ENCODE measurements around the gene TMEM184B. TPM values are rescaled to one million over a fixed set of nuclear protein-coding genes. Genes with fewer than 3 reads are reported as not detected.
A peak's percentile ranks its signal among the peaks of the same experiment; 100 is the strongest.

TMEM184B gene
- total RNA-seq, 1 experiment from 2014 or later, result 192 TPM

DNA sequence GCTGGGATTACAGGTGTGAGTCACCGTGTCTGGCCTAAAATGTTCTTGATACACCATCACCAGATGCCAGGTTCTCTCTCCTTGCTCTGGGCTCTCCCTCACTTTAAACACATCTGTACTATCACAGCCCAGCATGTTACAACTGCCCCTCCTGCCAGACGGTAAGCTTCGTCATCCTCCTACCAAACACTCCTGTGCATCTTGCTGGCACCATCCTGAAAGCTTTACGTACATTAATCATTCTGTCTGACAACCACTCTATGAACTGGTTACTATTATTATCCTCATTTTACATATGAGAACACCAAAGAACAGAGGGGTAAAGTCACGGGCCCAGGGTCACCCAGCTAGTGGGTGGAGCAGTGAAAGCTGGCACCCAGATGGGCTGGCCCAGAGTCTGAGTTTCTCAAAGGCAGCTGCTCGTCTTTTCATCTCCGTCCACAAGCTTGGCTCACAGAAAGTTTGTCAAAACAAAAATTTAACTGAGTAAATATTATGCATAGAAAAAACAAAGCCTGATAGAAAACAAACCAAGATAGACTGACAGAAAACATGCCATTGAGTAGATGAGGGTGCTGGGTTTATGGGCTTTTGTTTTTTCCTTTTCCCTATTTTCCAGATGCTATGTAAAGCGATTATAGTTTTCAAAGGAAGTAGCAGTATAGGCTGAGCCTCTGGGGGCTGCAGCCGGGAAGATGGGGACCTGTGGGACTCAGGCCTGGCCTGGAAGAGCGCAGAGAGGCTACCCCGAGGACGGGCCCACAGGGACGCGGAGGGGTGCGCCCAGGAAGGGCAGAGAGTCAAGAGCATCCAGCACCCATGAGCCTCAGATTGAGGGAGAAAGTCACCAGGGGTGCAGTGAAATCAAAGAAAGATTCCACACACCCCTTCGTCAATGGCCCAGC lies 100.6 kb downstream of the TMEM184B start:
- H2AFZ ChIP-seq, result no peak overlapping the region
- CTCF ChIA-PET, result interaction anchor here (0.6 kb wide), 1 partner anchor 38 kb away, joined by 4 read pairs; no protein-coding TSS in a partner anchor
- no peaks in the 10 kb centered on the region for H3K27me3 ChIP-seq (ENCODE audit: insufficient read depth, low read depth)

DNA sequence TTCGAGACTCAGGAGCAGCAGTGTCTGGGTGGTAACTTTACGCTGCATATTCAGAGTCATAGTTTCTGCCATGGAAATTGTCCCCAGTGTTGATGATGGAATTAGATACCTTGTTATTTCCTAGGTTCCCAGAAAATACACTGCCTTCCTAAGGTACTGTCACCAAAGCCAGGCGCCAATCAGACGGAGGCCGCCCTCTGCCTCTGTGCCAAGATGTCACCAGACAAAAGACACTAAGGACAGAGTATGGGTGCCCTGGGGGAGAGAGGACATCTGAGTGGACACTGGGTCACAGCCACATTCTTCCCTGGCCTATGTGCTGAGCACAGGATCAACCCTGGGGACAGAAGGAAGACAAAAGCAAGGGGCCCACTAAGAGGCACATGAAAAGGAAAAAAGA lies 102.3 kb downstream of the TMEM184B start:
- ChIA-PET POLR2A (ENCODE audit: unreplicated experiment) (no interaction called here), CTCF (interaction anchor here (0.7 kb wide), 1 partner anchor 233 kb away, joined by 16 read pairs; no protein-coding TSS in a partner anchor)
- H3K27ac ChIP-seq, result no peak overlapping the region
- H3K4me2 ChIP-seq, result no peak overlapping the region
- no peaks in the 10 kb centered on the region for H3K27me3 ChIP-seq (ENCODE audit: insufficient read depth, low read depth)
- H3K36me3 ChIP-seq (ENCODE audit: low read depth), result no peaks in the 10 kb centered on the region
- no peak overlapping the region for H2AFZ ChIP-seq
- H3F3A ChIP-seq (ENCODE audit: insufficient read depth, low read depth), result peaks cover 15% of the 10 kb centered on the region; the same call in 1 of the 2 replicates
- no peak overlapping the region for H3K4me3 ChIP-seq
- DNase-seq, result no peak
- H3K9me2 ChIP-seq (ENCODE audit: insufficient read depth), result no peaks in the 10 kb centered on the region
- intact Hi-C loops (cut with micrococcal nuclease; ENCODE audit: unreplicated experiment), result no loop called here
- peaks cover 26% of the 10 kb centered on the region for H3K4me1 ChIP-seq (replicated peaks; ENCODE audit: insufficient read depth)
- BruUV-seq (replicated peaks), result no TSS peak
- no peaks in the 10 kb centered on the region for H3K79me2 ChIP-seq (ENCODE audit: low read depth)
- no peak for TF ChIP-seq CTCF (conservative IDR thresholded peaks at IDR 0.05)
- TF ChIP-seq EZH2 (IDR thresholded peaks at IDR 0.05; ENCODE audit: low read depth), result no peak
- H3K9me3 ChIP-seq (ENCODE audit: insufficient read depth, low read depth), result no peaks in the 10 kb centered on the region
- H4K20me1 ChIP-seq (ENCODE audit: insufficient read depth), result no peaks in the 10 kb centered on the region

More for the DNA sequence above, 100.6 kb downstream of the TMEM184B start:
- no peak overlapping the region for H3K27ac ChIP-seq
- no peak for DNase-seq
- no peaks in the 10 kb centered on the region for H4K20me1 ChIP-seq (ENCODE audit: insufficient read depth)
- no peaks in the 10 kb centered on the region for H3K9me2 ChIP-seq (ENCODE audit: insufficient read depth)
- peaks cover 30% of the 10 kb centered on the region for H3F3A ChIP-seq (ENCODE audit: insufficient read depth, low read depth)
- no peak overlapping the region for H3K4me3 ChIP-seq
- no peak for TF ChIP-seq EZH2 (IDR thresholded peaks at IDR 0.05; ENCODE audit: low read depth)
- TF ChIP-seq CTCF (conservative IDR thresholded peaks at IDR 0.05), result no peak
- no peaks in the 10 kb centered on the region for H3K36me3 ChIP-seq (ENCODE audit: low read depth)
- no peaks in the 10 kb centered on the region for H3K79me2 ChIP-seq (ENCODE audit: low read depth)
- intact Hi-C loops (cut with micrococcal nuclease; ENCODE audit: unreplicated experiment), result no loop called here
- POLR2A ChIA-PET (ENCODE audit: unreplicated experiment), result interaction anchor here (0.7 kb wide), 1 partner anchor 58 kb away, joined by 4 read pairs; no protein-coding TSS in a partner anchor
- H3K4me1 ChIP-seq (replicated peaks; ENCODE audit: insufficient read depth), result peaks cover 27% of the 10 kb centered on the region
- H3K4me2 ChIP-seq, result peak overlapping the region; percentile 18
- H3K9me3 ChIP-seq (ENCODE audit: insufficient read depth, low read depth), result no peaks in the 10 kb centered on the region
- BruUV-seq (replicated peaks), result no TSS peak

Other genes with a start within 250 kb of the TMEM184B start
- 52.0 and 55.9 TPM in 2 replicates for gene PICK1, start 215.6 kb downstream of the TMEM184B start, total RNA-seq (2021)
- not detected in 2 replicates for gene SLC16A8, start 188.8 kb downstream of the TMEM184B start, total RNA-seq (2021)
- 7.1 and 9.7 TPM in 2 replicates for gene BAIAP2L2, start 162.3 kb downstream of the TMEM184B start, total RNA-seq (2021)
- gene PLA2G6, start 91.2 kb downstream of the TMEM184B start, total RNA-seq (2021), result 39.8 and 45.6 TPM in 2 replicates
- 27.9 and 41.8 TPM in 2 replicates for gene MAFF, start 71.0 kb downstream of the TMEM184B start, total RNA-seq (2021)
- gene CSNK1E, start 44.4 kb upstream of the TMEM184B start, total RNA-seq (2021), result 331 and 348 TPM in 2 replicates
- gene KCNJ4, start 182.2 kb upstream of the TMEM184B start, total RNA-seq (2021), result 0.18 and 0.22 TPM in 2 replicates
- gene KDELR3, start 195.1 kb upstream of the TMEM184B start, total RNA-seq (2021), result 15.5 and 18.9 TPM in 2 replicates
- 511 and 648 TPM in 2 replicates for gene DDX17, start 233.3 kb upstream of the TMEM184B start, total RNA-seq (2021)

All from PC-9 (cell line).